Stimulated activated CD4-positive, alpha-beta T cell treated with anti-CD3 and anti-CD28 coated beads, Interleukin-4, amount 100 ng/mL, for 24 hours (primary cell): Measurements from ENCODE around the gene IMPA2.

Experiments used
- DNase-seq: peaks from one replicate; pipeline ENCODE4 v3.0.0-alpha.2; 2020

IMPA2 gene

DNA sequence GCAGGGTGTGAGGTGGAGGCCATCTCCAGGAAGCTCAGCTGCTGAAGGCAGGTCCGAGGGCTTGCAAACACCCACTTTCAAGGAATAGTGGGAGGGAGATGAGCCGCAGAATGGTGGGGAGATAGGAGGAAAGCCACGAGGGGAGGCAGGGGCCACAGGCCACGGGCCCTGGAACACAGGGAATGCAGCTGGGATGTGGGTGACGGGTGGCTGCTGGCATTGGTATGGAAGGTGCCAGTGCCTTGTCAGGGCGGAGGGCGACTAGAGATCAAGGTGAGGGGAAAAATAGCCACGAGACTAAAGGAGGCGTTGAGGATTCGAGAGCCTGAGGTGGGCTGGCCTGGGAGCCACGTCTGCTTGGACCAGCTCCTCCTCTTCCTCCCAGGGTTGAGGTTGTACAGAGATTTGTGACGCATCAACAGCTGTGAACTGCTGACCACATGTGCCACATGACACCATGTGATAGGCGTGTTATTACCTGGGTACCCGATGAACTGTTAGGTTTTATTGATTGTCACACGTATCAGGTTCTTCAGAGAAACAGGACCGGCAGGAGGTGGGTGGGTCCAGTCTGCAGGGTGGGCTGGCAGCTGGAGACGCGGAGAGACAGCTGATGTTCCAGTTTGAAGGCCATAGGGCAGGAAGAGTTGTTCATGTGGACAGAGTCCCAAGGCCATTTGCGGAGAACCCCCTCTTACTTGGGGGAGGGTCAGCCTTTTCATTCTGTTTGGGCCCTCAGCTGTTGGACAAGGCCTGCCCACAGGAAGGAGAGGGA is 9.9 kb downstream of the IMPA2 start:
- DNase-seq = no peak

- DNase-seq = no peak
Measured at GRCh38 chr18:11992096-11992790, 10.9 kb downstream of the IMPA2 start.

GRCh38 chr18:11993264-11993916 is 12.1 kb downstream of the IMPA2 start:
- DNase-seq = no peak

- no peak for DNase-seq
Measured at GRCh38 chr18:11994336-11994702, 13.0 kb downstream of the IMPA2 start.

DNA sequence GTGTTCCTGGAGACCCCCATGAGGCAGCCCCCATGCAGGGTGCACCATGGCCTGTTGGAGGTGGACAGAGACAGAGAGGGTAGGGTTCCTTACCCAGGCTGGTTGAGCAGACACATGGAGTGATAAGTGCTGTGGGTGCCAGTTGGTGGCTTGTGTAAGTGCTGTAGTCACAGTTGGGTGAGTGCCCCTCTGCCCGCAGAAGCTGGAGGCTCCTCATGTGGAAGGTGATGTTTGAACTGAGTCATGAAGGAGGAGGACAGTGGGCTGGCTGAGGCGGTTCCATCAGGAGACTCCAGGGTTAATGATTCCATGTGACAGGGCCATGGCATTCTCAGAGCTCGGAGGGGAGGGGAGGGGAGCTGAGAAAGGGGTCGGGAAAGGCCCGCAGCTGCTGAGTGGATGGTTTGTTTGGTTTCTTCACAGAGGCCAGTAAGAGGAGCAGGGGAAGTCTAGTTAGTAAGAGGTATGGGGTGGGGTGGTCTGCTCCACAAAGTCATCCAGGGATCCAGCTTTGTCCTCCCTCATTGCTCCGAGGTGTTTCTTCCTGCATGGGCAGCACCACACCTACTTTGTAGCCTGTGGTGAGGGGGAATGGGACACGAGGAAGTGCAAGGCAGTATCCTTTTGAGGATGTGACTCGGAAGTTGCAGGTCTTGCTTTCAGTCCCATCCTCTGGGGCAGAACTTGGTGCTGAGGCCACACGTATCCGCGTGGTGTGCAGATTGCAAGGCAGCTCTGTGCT is 13.6 kb downstream of the IMPA2 start:
- DNase-seq = no peak

DNA sequence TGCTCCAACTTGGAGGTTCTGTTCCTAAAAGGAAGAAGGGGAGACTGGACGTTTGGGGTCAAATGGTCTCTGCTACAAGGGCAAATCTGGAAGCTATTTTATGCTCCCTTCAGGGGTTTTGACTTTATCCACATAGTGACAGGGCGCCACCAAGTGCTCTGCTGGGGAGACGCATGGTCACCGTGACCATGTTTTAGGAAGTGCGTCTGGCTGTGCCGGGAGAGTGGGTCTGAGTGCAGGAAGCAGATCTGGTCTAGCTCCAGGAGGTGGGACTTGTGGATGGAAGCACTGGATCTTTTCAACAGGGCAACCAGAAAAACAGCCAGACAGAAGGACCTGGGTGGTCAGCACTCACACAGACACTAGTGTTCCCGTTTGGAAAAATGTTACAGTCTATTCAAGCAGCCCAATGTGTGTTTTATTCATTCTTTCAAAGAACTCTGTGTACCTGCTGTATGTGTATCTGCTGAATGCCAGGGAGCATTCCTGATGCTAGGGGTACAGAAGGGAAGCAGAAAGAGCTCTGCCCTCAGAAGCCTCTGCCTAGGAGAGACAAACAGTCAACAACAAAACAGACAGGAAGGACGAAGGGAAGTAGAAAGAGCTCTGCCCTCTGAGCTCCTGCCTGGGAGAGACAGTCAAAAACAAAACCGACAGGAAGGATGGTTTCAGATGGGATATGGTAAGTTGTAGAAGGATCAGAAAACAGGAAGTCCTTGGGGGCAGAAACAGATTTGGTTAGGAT is 14.3 kb downstream of the IMPA2 start:
- peak; percentile 50 for DNase-seq

GRCh38 chr18:11996190-11996754 is 15.0 kb downstream of the IMPA2 start:
- no peak for DNase-seq

DNA sequence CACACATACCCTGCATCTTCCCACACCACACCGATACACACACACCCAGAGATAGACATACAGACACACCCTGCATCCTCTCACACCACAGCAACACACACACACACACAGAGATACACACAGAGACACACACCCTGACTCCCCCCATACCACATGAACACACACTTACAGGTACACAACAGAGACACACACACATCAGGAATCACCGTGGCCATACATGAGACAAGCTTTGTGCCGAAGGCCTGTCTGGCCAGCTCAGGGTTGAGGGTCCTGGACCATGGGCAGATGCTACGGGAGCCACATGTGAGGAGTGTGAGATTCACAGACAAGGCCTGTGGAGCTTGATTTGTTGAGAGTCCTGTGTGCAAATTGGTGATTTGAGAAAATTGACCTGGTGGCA is 15.6 kb downstream of the IMPA2 start:
- no peak for DNase-seq

- no peak for DNase-seq
Measured at GRCh38 chr18:11997466-11997865, 16.2 kb downstream of the IMPA2 start.

DNA sequence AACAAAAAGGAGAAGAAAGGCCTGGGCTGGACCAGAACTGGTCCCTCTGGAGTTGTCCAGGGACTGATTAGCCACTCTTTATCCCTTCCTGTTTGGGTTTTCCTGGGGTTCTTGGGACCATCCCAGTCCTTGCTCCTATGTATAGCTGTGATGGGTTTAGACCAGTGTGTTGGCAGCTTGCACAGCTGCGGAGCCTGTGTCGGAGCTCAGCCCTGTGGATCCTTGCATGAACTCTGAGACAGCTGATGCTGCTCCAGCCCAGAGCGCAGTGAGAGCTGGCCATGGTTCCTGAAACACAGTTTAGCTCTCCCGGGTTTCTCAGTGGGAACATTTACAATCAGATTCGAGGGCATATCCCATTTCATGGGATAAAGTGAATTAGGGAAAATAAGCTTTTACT is 16.9 kb downstream of the IMPA2 start:
- no peak for DNase-seq

DNA sequence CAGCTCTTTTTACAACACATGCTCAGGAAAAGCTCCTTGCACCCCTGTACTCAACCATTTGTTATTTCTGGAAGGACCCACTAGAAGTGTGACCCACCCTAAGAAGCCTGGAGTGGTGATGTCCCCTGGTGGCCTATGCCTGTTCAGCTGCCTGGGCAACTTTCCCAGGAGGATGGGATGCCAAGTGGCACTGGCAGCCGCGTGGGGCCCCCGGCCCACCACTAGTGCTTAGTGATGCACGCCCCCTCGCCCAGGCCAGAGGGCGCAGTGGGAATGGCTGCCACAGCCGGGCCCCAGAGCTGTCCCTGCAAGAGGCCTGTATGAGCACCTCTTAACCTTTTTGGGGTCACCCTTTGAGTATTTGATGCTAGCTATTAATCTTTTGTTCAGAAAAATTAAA is 18.1 kb downstream of the IMPA2 start:
- DNase-seq = no peak

GRCh38 chr18:12000072-12000659 is 18.9 kb downstream of the IMPA2 start:
- DNase-seq = no peak

GRCh38 chr18:12001421-12001820 is 20.1 kb downstream of the IMPA2 start:
- DNase-seq = no peak

DNA sequence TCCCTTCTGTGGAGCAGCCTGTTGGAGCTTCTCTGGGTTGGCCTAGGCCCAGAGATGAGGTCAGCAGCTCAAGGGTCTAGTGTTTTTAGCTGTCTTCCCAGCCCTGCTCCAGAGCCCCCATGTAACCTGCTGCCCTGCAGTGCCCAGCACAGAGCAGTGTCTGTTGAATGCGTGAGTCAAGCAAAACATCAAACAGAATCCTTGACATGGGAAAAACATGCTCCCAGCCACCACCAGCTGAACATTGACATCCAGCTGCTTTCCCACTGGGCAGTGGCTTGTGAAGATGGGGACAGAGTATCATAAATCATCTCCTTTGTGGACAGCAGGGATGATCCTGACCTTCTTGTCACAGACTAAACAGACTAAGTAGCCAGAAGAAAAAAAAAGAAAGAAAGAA is 22.6 kb downstream of the IMPA2 start:
- no peak for DNase-seq

DNA sequence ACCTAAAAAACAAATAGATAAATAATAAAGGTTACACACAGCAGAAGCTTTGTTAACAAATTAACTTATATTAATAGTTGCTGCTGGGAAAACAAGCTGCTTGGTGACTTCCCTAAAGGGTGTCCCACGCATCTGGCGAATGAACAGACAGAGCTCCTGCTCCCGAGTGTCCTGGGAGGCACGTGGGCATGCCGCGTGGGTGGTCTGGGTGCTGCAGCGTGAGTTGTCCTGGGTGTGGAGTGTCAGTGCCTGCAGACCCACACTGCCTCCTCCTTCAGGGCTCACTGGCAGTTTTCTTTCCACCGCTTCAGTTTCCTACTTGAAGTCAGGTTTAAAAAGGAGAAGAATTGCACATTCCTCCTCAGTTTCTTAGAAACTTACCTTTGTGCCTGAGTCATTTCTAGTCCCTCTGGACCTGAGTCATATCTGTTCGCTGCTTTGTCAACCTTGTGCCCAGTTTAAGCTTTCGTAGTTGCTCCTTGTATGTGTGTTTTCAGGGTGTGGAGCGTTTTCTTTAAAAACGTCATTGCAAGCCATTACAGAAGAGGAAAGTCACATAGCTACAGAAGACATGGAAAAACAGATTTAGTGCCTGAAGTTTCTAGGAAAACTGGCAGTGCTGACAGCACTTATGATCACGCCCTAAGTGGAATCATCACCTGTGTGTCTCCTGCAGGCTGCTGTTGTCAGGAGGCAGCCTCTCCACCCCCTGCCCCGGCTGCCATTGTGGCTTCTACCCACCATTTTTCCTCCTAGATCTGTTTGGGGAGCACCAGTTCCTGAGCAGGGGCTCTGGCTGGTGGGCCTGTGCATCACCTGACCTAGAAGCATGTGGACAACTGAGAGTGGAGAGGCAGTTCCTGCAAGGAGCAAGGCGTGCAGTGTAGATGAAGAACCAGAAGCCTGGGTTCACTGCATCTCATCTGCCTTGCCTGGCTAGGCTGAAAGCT is 24.5 kb downstream of the IMPA2 start:
- DNase-seq = no peak

DNA sequence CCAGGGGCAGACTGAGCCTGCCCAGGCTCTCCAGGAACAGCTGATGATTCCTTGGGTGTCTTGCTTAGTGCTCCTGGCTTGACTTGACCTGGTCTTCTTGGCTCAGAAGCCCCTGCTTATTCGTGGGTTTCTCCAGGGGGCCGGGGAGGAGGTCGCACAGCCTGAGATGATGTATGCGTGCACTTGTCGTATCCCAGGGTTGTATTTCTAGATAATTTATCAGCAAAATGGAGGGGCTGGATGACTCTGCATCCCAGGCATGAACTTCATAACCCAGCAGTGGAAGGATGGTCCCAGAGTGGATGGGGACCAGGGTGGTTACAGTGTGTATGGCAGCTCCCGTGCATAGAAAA is 25.2 kb downstream of the IMPA2 start:
- DNase-seq = no peak

- DNase-seq = no peak
Measured at GRCh38 chr18:12007063-12007462, 25.8 kb downstream of the IMPA2 start.

DNA sequence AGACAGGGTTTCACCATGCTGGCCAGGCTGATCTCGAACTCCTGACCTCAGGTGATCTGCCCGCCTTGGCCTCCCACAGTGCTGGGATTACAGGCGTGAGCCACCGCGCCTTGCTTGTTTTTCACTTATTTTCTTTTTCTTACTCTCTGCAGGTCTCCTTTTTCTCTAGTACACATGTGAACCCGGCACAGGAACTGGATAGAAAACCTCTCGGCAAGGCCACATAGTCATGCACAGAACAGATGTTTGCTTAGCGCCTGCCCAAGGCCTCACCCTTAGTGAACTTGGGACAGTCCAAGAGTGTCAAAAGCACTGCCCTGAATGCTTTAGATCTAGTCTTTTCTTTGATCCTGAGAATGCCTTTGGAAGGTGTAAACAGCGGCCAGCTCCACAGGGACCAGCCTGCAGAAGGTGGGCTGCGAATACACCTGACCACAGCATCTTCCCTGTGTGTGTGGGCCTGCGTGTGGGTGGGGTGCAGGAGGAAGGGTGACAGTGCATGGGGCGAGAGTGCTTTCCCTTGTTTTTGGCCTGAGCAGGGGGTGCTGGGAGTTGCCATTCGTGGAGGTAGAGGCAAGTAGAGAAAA is 27.0 kb downstream of the IMPA2 start:
- no peak for DNase-seq

DNA sequence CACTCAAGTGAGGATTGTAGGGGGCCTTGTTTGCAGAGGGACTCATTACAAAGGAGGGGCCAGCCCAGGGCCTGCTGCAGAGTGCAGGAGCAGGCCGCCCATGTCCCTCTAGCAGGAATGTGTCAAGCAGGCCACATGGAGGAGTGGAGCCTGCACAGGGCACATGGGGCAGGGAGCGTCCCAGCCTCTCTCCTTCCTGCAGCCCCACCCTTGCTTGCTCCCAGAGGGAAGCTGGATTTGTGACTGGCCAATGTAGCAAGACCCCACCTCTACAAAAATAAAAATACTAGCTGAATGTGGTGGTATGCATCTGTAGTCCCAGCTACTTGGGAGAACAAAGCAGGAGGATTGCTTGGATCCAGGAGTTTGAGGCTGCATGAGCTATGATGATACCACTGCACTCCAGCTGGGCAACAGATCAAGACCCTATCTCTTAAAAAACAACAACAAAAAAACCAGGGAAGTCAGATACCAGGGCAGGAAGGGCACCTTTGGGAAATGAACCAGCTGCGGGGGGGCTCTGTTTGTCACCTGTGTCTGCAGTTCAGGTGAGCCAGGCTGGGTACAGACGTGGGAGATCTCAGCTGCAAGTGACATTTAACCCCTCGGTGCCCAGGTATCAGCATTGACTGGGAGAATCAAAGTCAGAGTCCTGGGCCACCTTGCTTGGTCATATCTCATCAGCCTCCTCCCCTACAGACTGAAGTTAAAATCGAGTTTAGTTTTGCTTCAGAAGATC is 27.7 kb downstream of the IMPA2 start:
- no peak for DNase-seq
